HepG2 (cell line): ENCODE results near the gene FMNL2. TPM values are rescaled to one million over a fixed set of nuclear protein-coding genes. Genes with fewer than 3 reads are reported as not detected.

Source experiments
- ARNT ChIP-seq: fragments of 450-650 bp; IDR thresholded peaks from 2 replicates; pipeline ENCODE4 v1.6.1; 2017
- CREBL2 ChIP-seq: sonication (generic); formaldehyde crosslinking; IDR thresholded peaks from 2 replicates; pipeline ENCODE4 v1.8.1; 2023; ENCODE audit warnings: missing genetic modification reagents, mild to moderate bottlenecking, borderline replicate concordance
- GRHL1 ChIP-seq: sonication (generic); formaldehyde crosslinking; conservative IDR thresholded peaks from 2 replicates; pipeline ENCODE4 v1.8.0; 2022; ENCODE audit warnings: missing genetic modification reagents
- KDM5A ChIP-seq: fragments of 200-600 bp; sonication (generic); IDR thresholded peaks from 2 replicates; pipeline ENCODE4 v1.7.0; 2018; ENCODE audit warnings: antibody characterized with exemption, mild to moderate bottlenecking, low read length, borderline replicate concordance
- MIER2 ChIP-seq: IDR thresholded peaks from 2 replicates; pipeline ENCODE4 v1.6.1; 2016; ENCODE audit warnings: missing biosample characterization, missing genetic modification reagents
- NKX3-1 ChIP-seq: sonication (generic); formaldehyde crosslinking; IDR thresholded peaks from 2 replicates; pipeline ENCODE4 v1.5.0; 2020; ENCODE audit warnings: missing genetic modification reagents
- THRA ChIP-seq: sonication (generic); formaldehyde crosslinking; IDR thresholded peaks from 2 replicates; pipeline ENCODE4 v1.4.0; 2020; ENCODE audit warnings: missing genetic modification reagents, borderline replicate concordance
- ZFP90 ChIP-seq: sonication (generic); formaldehyde crosslinking; IDR thresholded peaks from 2 replicates; pipeline ENCODE4 v1.8.0; 2022; ENCODE audit warnings: missing genetic modification reagents, mild to moderate bottlenecking, inconsistent platforms, borderline replicate concordance
- ZHX1 ChIP-seq: sonication (generic); formaldehyde crosslinking; IDR thresholded peaks from 2 replicates; pipeline ENCODE4 v1.8.1; 2022; ENCODE audit warnings: low read depth, mild to moderate bottlenecking, missing genetic modification reagents
- ZNF207 ChIP-seq: fragments of 450-650 bp; IDR thresholded peaks from 2 replicates; pipeline ENCODE4 v1.6.1; 2016; ENCODE audit warnings: antibody characterized with exemption, borderline replicate concordance
- ZNF576 ChIP-seq: sonication (generic); formaldehyde crosslinking; IDR thresholded peaks from 2 replicates; pipeline ENCODE4 v1.4.0; 2020; ENCODE audit warnings: mild to moderate bottlenecking, missing genetic modification reagents
- ZNF580 ChIP-seq: IDR thresholded peaks from 2 replicates; pipeline ENCODE4 v1.6.1; 2016; ENCODE audit warnings: low read depth, borderline replicate concordance
- ZNF597 ChIP-seq: sonication (generic); formaldehyde crosslinking; IDR thresholded peaks from 2 replicates; pipeline ENCODE4 v1.5.0; 2020; ENCODE audit warnings: missing genetic modification reagents
- ZNF639 ChIP-seq: conservative IDR thresholded peaks from 2 replicates; pipeline ENCODE4 v1.6.1; 2018; ENCODE audit warnings: missing genetic modification reagents
- ZNF792 ChIP-seq: IDR thresholded peaks from 2 replicates; pipeline ENCODE4 v1.6.1; 2016
- ZXDC ChIP-seq: sonication (generic); formaldehyde crosslinking; IDR thresholded peaks from 2 replicates; pipeline ENCODE4 v1.5.0; 2020; ENCODE audit warnings: mild to moderate bottlenecking, missing genetic modification reagents
- polyA plus RNA-seq, 8 experiments: library from polyadenylated mRNA; depleted of rRNA in 3 of 8; stranded (reverse) in 7 of 8; unstranded in 1 of 8; fragments of >200 nt; fragmentation: Illumina TruSeq in 4 of 8; extraction: Trizol in 4 of 8; gene quantifications; 2 replicates each; pipeline versions ENCODE4 v1.2.1 to v1.2.3, GENCODE V29; 2011 to 2016; ENCODE audit warnings: low read depth in 4 of 8, missing spikeins in 1 of 8, mixed read lengths in 1 of 8; ENCODE audit not compliant: insufficient read depth in 1 of 8
- total RNA-seq, 5 experiments: library from RNA; depleted of rRNA; stranded (reverse); fragments of >200 nt; fragmentation: Illumina TruSeq; extraction: Trizol; gene quantifications; 2 replicates each; pipeline ENCODE4 v1.2.3, GENCODE V29; 2016; ENCODE audit warnings: low read depth in 1 of 5

FMNL2 gene
- total and polyA plus RNA-seq, 2 of the 13 experiments (the other 11 are each of a cell fraction or from before 2014, with no cell fraction given) = 66.5 to 67.7 TPM

- TF ChIP-seq ZHX1 (CRISPR knock-in tag) = no peak
- no peak for TF ChIP-seq ZNF597
- TF ChIP-seq ZXDC (CRISPR knock-in tag) = no peak
- TF ChIP-seq ARNT = no peak
- TF ChIP-seq MIER2 (CRISPR knock-in tag) = no peak
- TF ChIP-seq CREBL2 (CRISPR knock-in tag) = no peak
- peak; percentile 72; the same call in 1 of the 2 replicates for TF ChIP-seq THRA (CRISPR knock-in tag)
- TF ChIP-seq NKX3-1 (CRISPR knock-in tag) = no peak
- no peak for TF ChIP-seq ZNF576 (CRISPR knock-in tag)
- TF ChIP-seq KDM5A = no peak
- TF ChIP-seq ZNF792 (CRISPR knock-in tag) = no peak
- TF ChIP-seq ZNF580 = no peak
- no peak for TF ChIP-seq ZNF639 (CRISPR knock-in tag)
- TF ChIP-seq ZNF207 = no peak
- no peak for TF ChIP-seq GRHL1 (CRISPR knock-in tag)
- no peak for TF ChIP-seq ZFP90 (CRISPR knock-in tag)
Observed at GRCh38 chr2:152481881-152482583, 147.1 kb downstream of the FMNL2 start (continued).
